ENCODE results near the gene SCLY. TPM values are rescaled to one million over a fixed set of nuclear protein-coding genes. Genes with fewer than 3 reads are reported as not detected.

The SCLY gene
- total RNA-seq, 1 experiment from 2014 or later = 69.9 TPM

DNA sequence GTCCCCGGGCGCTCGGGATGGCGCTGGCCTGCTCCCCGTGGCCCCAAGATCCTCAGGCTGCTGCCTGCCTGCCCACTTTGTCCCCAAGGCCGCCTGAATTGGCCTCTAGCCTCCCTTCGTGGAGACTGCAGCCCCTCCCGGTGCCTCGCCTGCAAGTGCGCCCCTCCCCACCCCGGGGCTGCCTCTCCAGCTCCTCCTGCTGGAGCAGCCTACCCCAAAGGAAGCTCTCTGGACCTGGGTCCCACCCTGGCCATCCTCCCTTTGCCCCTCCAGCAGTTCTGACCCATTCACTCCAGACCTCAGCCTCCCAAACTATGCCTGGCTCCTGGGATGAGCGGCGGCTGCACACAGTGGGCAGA is 45.5 kb downstream of the SCLY start:
- no TSS peak for BruUV-seq (replicated peaks)
- TF ChIP-seq, protein P1, sequence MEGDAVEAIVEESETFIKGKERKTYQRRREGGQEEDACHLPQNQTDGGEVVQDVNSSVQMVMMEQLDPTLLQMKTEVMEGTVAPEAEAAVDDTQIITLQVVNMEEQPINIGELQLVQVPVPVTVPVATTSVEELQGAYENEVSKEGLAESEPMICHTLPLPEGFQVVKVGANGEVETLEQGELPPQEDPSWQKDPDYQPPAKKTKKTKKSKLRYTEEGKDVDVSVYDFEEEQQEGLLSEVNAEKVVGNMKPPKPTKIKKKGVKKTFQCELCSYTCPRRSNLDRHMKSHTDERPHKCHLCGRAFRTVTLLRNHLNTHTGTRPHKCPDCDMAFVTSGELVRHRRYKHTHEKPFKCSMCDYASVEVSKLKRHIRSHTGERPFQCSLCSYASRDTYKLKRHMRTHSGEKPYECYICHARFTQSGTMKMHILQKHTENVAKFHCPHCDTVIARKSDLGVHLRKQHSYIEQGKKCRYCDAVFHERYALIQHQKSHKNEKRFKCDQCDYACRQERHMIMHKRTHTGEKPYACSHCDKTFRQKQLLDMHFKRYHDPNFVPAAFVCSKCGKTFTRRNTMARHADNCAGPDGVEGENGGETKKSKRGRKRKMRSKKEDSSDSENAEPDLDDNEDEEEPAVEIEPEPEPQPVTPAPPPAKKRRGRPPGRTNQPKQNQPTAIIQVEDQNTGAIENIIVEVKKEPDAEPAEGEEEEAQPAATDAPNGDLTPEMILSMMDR (conservative IDR thresholded peaks at IDR 0.05; ENCODE audit: low read depth, low read length) = no peak
- no peak for TF ChIP-seq EZH2 (IDR thresholded peaks at IDR 0.05; ENCODE audit: borderline replicate concordance, low read depth, low read length, poor library complexity, severe bottlenecking)
- no peaks in the 10 kb centered on the region for H3K4me1 ChIP-seq (ENCODE audit: insufficient read depth, low read length, poor library complexity, severe bottlenecking)
- H3K9me3 ChIP-seq (ENCODE audit: low read depth, low read length, poor library complexity, severe bottlenecking) = no peaks in the 10 kb centered on the region
- POLR2A ChIA-PET (ENCODE audit: low non-redundant PET) = no interaction called here
- no peaks in the 10 kb centered on the region for H3K36me3 ChIP-seq (ENCODE audit: insufficient read depth, low read length, poor library complexity, severe bottlenecking)
- H3K27ac ChIP-seq (ENCODE audit: low read depth, low read length, poor library complexity, severe bottlenecking) = no peak overlapping the region
- H3K27me3 ChIP-seq (replicated peaks; ENCODE audit: insufficient read depth, low read depth, low read length, poor library complexity) = no peaks in the 10 kb centered on the region
- intact Hi-C loops (cut with micrococcal nuclease; ENCODE audit: unreplicated experiment) = no loop called here
- CTCF ChIA-PET = no interaction called here
- H3K4me3 ChIP-seq (ENCODE audit: low read depth, low read length, poor library complexity, severe bottlenecking) = no peak overlapping the region
- DNase-seq (ENCODE audit: low spot score) = no peak

DNA sequence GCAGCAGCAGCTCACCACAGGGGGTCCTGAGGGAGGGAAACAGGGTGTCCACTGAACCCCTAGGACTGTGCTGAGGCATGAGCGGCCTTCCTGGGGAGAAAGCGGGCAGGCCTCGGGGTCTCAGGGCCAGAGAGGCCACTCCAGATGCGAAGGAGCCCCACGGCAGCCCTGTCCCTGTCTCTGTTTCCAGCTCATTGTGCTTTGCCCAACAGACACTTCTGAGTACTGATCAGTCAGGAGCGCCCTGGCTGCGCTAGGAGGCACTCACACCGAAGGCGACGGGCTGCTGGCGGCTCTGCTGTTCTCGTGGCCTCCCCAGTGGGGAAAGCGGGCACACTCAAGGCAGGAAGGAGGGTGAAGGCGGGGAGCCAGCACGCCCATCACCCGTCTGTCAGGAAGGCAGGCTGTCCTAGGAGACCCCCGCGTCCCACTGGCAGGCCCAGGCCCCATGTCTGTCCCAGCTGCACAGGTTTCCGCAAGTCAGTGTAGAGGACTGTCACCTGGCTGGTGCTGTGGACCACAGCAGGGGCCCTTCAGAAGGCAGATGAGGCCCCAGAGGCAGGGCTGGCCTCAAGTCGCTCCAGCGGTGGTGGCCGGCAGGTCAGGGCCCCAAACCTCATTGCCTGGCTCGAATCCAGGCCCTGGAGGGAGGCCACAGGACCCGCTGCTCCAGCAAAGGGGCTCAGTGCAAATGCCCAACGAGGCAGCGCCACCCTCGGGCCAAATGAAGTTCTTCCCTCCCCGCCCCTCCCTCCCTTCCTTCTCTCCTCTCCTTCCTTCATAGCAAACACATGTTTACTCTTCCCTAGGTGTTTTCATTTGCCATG is 46.1 kb downstream of the SCLY start:
- no peak for DNase-seq (ENCODE audit: low spot score)
- H3K27me3 ChIP-seq (replicated peaks; ENCODE audit: insufficient read depth, low read depth, low read length, poor library complexity) = no peaks in the 10 kb centered on the region
- H3K9me3 ChIP-seq (ENCODE audit: low read depth, low read length, poor library complexity, severe bottlenecking) = no peaks in the 10 kb centered on the region
- H3K4me3 ChIP-seq (ENCODE audit: low read depth, low read length, poor library complexity, severe bottlenecking) = no peak overlapping the region
- BruUV-seq (replicated peaks) = no TSS peak
- ChIA-PET POLR2A (ENCODE audit: low non-redundant PET) (no interaction called here), CTCF (interaction anchor here (0.6 kb wide), 1 partner anchor 846 kb away, joined by 3 read pairs; no protein-coding TSS in a partner anchor)
- H3K4me1 ChIP-seq (ENCODE audit: insufficient read depth, low read length, poor library complexity, severe bottlenecking) = no peaks in the 10 kb centered on the region
- no peak overlapping the region for H3K27ac ChIP-seq (ENCODE audit: low read depth, low read length, poor library complexity, severe bottlenecking)
- no peaks in the 10 kb centered on the region for H3K36me3 ChIP-seq (ENCODE audit: insufficient read depth, low read length, poor library complexity, severe bottlenecking)
- TF ChIP-seq, protein P1 (conservative IDR thresholded peaks at IDR 0.05; ENCODE audit: low read depth, low read length) = peak; percentile 38
- TF ChIP-seq EZH2 (IDR thresholded peaks at IDR 0.05; ENCODE audit: borderline replicate concordance, low read depth, low read length, poor library complexity, severe bottlenecking) = no peak
- intact Hi-C loops (cut with micrococcal nuclease; ENCODE audit: unreplicated experiment) = no loop called here

DNA sequence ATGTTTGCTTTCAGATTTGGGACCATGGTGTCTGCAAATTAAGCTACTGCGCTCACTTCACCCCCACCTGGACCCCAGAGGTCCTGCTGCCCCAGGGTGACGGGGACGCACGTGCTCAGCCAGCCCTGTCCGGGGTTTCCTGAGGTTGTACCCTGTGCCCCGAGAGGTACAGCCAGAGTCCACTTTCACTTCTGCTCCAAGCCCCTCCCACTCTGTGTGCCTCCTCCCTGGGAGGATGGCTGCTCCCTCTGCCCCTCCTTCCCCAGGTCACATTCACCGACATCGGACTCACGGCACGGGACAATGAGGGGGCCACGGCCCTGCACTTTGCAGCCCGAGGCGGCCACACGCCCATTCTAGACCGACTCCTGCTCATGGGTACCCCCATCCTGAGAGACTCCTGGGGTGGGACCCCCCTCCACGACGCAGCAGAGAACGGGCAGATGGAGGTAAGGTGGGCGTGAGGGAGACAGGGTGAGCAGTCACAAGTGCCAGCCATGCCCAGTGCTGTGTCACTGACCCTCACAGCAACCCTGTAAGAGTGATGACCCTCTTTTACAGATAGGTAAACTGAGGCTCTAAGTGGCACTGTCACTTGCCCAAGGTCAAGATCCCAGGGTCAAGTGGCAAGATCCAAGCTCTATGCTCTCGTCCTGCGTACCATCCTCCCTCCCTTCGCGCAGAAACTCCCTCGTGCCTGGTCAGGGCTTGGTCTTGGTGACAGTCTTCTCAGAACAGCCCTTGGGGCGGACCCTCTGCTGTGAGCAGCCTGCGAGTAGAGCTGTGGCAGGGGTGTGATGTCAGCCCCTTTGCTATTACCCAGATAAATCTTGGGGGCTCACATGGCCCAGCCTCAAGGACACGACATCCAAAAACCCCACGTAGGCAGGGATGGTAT is 47.0 kb downstream of the SCLY start:
- no TSS peak for BruUV-seq (replicated peaks)
- H3K27me3 ChIP-seq (replicated peaks; ENCODE audit: insufficient read depth, low read depth, low read length, poor library complexity) = no peaks in the 10 kb centered on the region
- no peaks in the 10 kb centered on the region for H3K36me3 ChIP-seq (ENCODE audit: insufficient read depth, low read length, poor library complexity, severe bottlenecking)
- TF ChIP-seq, protein P1 (conservative IDR thresholded peaks at IDR 0.05; ENCODE audit: low read depth, low read length) = no peak
- no peak for TF ChIP-seq EZH2 (IDR thresholded peaks at IDR 0.05; ENCODE audit: borderline replicate concordance, low read depth, low read length, poor library complexity, severe bottlenecking)
- CTCF ChIA-PET = interaction anchor here (0.6 kb wide), 1 partner anchor 847 kb away, joined by 3 read pairs; no protein-coding TSS in a partner anchor
- no peaks in the 10 kb centered on the region for H3K9me3 ChIP-seq (ENCODE audit: low read depth, low read length, poor library complexity, severe bottlenecking)
- no peak overlapping the region for H3K27ac ChIP-seq (ENCODE audit: low read depth, low read length, poor library complexity, severe bottlenecking)
- intact Hi-C loops (cut with micrococcal nuclease; ENCODE audit: unreplicated experiment) = no loop called here
- no peak overlapping the region for H3K4me3 ChIP-seq (ENCODE audit: low read depth, low read length, poor library complexity, severe bottlenecking)
- POLR2A ChIA-PET (ENCODE audit: low non-redundant PET) = no interaction called here
- no peaks in the 10 kb centered on the region for H3K4me1 ChIP-seq (ENCODE audit: insufficient read depth, low read length, poor library complexity, severe bottlenecking)
- DNase-seq (ENCODE audit: low spot score) = no peak
